HepG2 (cell line): ENCODE measurements around the gene TEDC2. TPM values are rescaled to one million over a fixed set of nuclear protein-coding genes. Genes with fewer than 3 reads are reported as not detected.

ENCODE experiments used
- ADNP ChIP-seq: sonication (generic); formaldehyde crosslinking; IDR thresholded peaks from 2 replicates; pipeline ENCODE4 v1.4.0; 2020; ENCODE audit warnings: missing genetic modification reagents
- ATF4 ChIP-seq, 2 experiments: fragments of 450-650 bp in 1 of 2; sonication (generic) in 1 of 2; formaldehyde crosslinking; IDR thresholded peaks; 2 replicates each; pipeline versions ENCODE4 v1.5.0 to v1.8.0; 2020 to 2022; ENCODE audit warnings: mild to moderate bottlenecking in 1 of 2, missing genetic modification reagents in 1 of 2
- EEA1 ChIP-seq: sonication (generic); formaldehyde crosslinking; IDR thresholded peaks from 2 replicates; pipeline ENCODE4 v1.5.1; 2020; ENCODE audit warnings: mild to moderate bottlenecking, missing genetic modification reagents, borderline replicate concordance
- FLYWCH1 ChIP-seq: sonication (generic); formaldehyde crosslinking; IDR thresholded peaks from 2 replicates; pipeline ENCODE4 v1.8.1; 2023; ENCODE audit warnings: mild to moderate bottlenecking, missing genetic modification reagents
- HNF1A ChIP-seq, 2 experiments: sonication (generic) in 1 of 2; formaldehyde crosslinking in 1 of 2; IDR thresholded peaks; 2 replicates each; pipeline versions ENCODE4 v1.4.0 to v1.6.1; 2016 to 2020; ENCODE audit warnings: borderline replicate concordance in 1 of 2, low read depth in 1 of 2, mild to moderate bottlenecking in 1 of 2, missing genetic modification reagents in 1 of 2
- MAFG ChIP-seq: sonication (generic); formaldehyde crosslinking; IDR thresholded peaks from 2 replicates; pipeline ENCODE4 v1.5.1; 2020; ENCODE audit warnings: mild to moderate bottlenecking, missing genetic modification reagents
- MEIS2 ChIP-seq: sonication (generic); formaldehyde crosslinking; IDR thresholded peaks from 2 replicates; pipeline ENCODE4 v1.9.0; 2021; ENCODE audit warnings: mild to moderate bottlenecking, missing genetic modification reagents
- POLR2AphosphoS5 ChIP-seq: IDR thresholded peaks from 2 replicates; pipeline ENCODE4 v1.6.1; 2012; ENCODE audit warnings: low read depth, low read length
- SALL1 ChIP-seq: sonication (generic); formaldehyde crosslinking; IDR thresholded peaks from 2 replicates; pipeline ENCODE4 v1.8.0; 2022; ENCODE audit warnings: mild to moderate bottlenecking, missing genetic modification reagents
- TERF1 ChIP-seq: sonication (generic); formaldehyde crosslinking; IDR thresholded peaks from 2 replicates; pipeline ENCODE4 v1.8.0; 2022; ENCODE audit warnings: mild to moderate bottlenecking, missing genetic modification reagents, moderate library complexity
- ZBTB21 ChIP-seq: sonication (generic); formaldehyde crosslinking; IDR thresholded peaks from 2 replicates; pipeline ENCODE4 v1.4.0; 2020; ENCODE audit warnings: missing genetic modification reagents
- ZNF44 ChIP-seq: sonication (generic); formaldehyde crosslinking; IDR thresholded peaks from 2 replicates; pipeline ENCODE4 v1.5.1; 2020; ENCODE audit warnings: mild to moderate bottlenecking, missing genetic modification reagents
- ZNF441 ChIP-seq: sonication (generic); formaldehyde crosslinking; IDR thresholded peaks from 2 replicates; pipeline ENCODE4 v1.7.0; 2021; ENCODE audit warnings: missing genetic modification reagents, borderline replicate concordance
- ZNF589 ChIP-seq: sonication (generic); formaldehyde crosslinking; conservative IDR thresholded peaks from 2 replicates; pipeline ENCODE4 v1.8.0; 2022; ENCODE audit warnings: mild to moderate bottlenecking, moderate library complexity, missing genetic modification reagents
- ZNF737 ChIP-seq: sonication (generic); formaldehyde crosslinking; IDR thresholded peaks from 2 replicates; pipeline ENCODE4 v1.5.0; 2020; ENCODE audit warnings: missing genetic modification reagents, mild to moderate bottlenecking, borderline replicate concordance
- ZSCAN30 ChIP-seq: sonication (generic); formaldehyde crosslinking; IDR thresholded peaks from 2 replicates; pipeline ENCODE4 v1.5.0; 2020; ENCODE audit warnings: mild to moderate bottlenecking, missing genetic modification reagents
- ZSCAN9 ChIP-seq: IDR thresholded peaks from 2 replicates; pipeline ENCODE4 v1.6.1; 2016; ENCODE audit warnings: borderline replicate concordance
- polyA plus RNA-seq, 8 experiments: library from polyadenylated mRNA; depleted of rRNA in 3 of 8; stranded (reverse) in 7 of 8; unstranded in 1 of 8; fragments of >200 nt; fragmentation: Illumina TruSeq in 4 of 8; extraction: Trizol in 4 of 8; gene quantifications; 2 replicates each; pipeline versions ENCODE4 v1.2.1 to v1.2.3, GENCODE V29; 2011 to 2016; ENCODE audit warnings: low read depth in 4 of 8, missing spikeins in 1 of 8, mixed read lengths in 1 of 8; ENCODE audit not compliant: insufficient read depth in 1 of 8
- total RNA-seq, 5 experiments: library from RNA; depleted of rRNA; stranded (reverse); fragments of >200 nt; fragmentation: Illumina TruSeq; extraction: Trizol; gene quantifications; 2 replicates each; pipeline ENCODE4 v1.2.3, GENCODE V29; 2016; ENCODE audit warnings: low read depth in 1 of 5
- TF ChIP-seq, protein P1 (sequence below): sonication (generic); formaldehyde crosslinking; IDR thresholded peaks from 2 replicates; pipeline ENCODE4 v1.8.0; 2022; ENCODE audit warnings: missing genetic modification reagents, low read depth, mild to moderate bottlenecking, borderline replicate concordance
- TF ChIP-seq, protein P2 (sequence below): sonication (generic); formaldehyde crosslinking; IDR thresholded peaks from 2 replicates; pipeline ENCODE4 v1.8.1; 2022; ENCODE audit warnings: low read depth, mild to moderate bottlenecking, missing genetic modification reagents

The TEDC2 gene
- total and polyA plus RNA-seq, 2 of the 13 experiments (the other 11 are each of a cell fraction or from before 2014, with no cell fraction given) = 6.2 to 24.4 TPM

- 0 out of 4 replicates have a peak, but pooled peaks of 1 of the 2 experiments have one; percentile 21 for TF ChIP-seq ATF4 (CRISPR knock-in tag; IDR thresholded peaks at IDR 0.05)
- no peak for TF ChIP-seq HNF1A (IDR thresholded peaks at IDR 0.05; ENCODE audit: low read depth)
- TF ChIP-seq HNF1A (CRISPR knock-in tag; IDR thresholded peaks at IDR 0.05; ENCODE audit: borderline replicate concordance) = peak; percentile 61; the same call in 1 of the 2 replicates
- no peak for TF ChIP-seq ZSCAN30 (CRISPR knock-in tag)
- TF ChIP-seq ZNF737 (CRISPR knock-in tag) = no peak
- TF ChIP-seq MEIS2 (CRISPR knock-in tag) = no peak
- TF ChIP-seq ADNP = no peak
- TF ChIP-seq, protein P1, sequence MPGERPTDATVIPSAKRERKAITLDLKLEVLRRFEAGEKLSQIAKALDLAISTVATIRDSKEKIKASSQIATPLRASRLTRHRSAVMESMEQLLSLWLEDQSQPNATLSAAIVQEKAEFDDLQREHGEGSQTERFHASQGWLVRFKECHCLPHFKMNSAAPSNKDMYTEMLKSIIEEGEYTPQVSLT = no peak
- TF ChIP-seq EEA1 (CRISPR knock-in tag) = no peak
- peak; percentile 16; the same call in 1 of the 2 replicates for TF ChIP-seq POLR2AphosphoS5
- TF ChIP-seq SALL1 (CRISPR knock-in tag) = peak; percentile 7; the same call in 1 of the 2 replicates
- peak; percentile 12; the same call in 1 of the 2 replicates for TF ChIP-seq ZNF441 (CRISPR knock-in tag)
- no peak for TF ChIP-seq ZSCAN9
- TF ChIP-seq, protein P2, sequence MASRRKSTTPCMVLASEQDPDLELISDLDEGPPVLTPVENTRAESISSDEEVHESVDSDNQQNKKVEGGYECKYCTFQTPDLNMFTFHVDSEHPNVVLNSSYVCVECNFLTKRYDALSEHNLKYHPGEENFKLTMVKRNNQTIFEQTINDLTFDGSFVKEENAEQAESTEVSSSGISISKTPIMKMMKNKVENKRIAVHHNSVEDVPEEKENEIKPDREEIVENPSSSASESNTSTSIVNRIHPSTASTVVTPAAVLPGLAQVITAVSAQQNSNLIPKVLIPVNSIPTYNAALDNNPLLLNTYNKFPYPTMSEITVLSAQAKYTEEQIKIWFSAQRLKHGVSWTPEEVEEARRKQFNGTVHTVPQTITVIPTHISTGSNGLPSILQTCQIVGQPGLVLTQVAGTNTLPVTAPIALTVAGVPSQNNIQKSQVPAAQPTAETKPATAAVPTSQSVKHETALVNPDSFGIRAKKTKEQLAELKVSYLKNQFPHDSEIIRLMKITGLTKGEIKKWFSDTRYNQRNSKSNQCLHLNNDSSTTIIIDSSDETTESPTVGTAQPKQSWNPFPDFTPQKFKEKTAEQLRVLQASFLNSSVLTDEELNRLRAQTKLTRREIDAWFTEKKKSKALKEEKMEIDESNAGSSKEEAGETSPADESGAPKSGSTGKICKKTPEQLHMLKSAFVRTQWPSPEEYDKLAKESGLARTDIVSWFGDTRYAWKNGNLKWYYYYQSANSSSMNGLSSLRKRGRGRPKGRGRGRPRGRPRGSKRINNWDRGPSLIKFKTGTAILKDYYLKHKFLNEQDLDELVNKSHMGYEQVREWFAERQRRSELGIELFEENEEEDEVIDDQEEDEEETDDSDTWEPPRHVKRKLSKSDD (CRISPR knock-in tag) = no peak
- no peak for TF ChIP-seq MAFG (CRISPR knock-in tag)
- 0 out of 2 replicates have a peak, but pooled peaks have one; percentile 48 for TF ChIP-seq ZNF44
- TF ChIP-seq TERF1 (CRISPR knock-in tag) = no peak
- TF ChIP-seq ZBTB21 (CRISPR knock-in tag) = no peak
- TF ChIP-seq ZNF589 = 0 out of 2 replicates have a peak, but pooled peaks have one; percentile 16
- no peak for TF ChIP-seq FLYWCH1 (CRISPR knock-in tag)
Observed at GRCh38 chr16:2429034-2429770, 30.7 kb upstream of the TEDC2 start, which contains the start of gene CCNF (continued).
